ENCODE data around the gene GTF2I.
"Not testable (repeated sequence)": the region's sequence is repeated elsewhere in the genome, so short reads cannot be mapped to it uniquely, and the experiment has no call there.

DNA sequence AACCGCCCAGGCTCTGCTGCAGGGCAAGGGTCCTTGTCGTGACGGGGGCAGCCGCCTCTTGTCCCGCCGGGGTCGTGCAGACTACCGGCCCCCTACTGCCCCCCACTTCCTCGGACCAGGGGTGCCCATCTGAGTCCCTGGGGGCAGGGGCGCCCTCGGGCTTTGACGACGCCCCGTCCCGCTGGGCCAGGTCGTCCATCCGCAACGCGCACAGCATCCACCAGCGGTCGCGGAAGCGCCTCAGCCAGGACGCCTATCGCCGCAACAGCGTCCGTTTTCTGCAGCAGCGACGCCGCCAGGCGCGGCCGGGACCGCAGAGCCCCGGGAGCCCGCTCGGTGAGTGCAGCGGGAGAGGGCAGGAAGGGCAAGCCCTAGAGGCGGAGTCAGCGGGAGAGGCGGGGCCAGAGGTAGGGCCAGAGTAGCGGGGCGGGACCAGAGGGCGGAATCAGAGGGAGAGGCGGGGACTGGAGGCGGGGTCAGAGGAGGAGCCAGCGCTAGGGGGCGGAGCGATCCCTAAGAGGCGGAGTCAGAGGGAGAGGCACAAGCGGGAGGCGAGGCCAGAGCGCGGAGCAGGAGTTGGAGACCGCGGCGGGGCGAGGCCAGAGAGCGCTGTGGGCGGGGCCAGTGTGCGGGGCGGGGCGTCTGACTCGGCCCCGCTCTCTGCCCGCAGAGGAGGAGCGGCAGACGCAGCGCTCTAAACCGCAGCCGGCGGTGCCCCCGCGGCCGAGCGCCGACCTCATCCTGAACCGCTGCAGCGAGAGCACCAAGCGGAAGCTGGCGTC, 131.0 kb downstream of the GTF2I start:
- not testable (repeated sequence) for TF ChIP-seq POLR2A, EP300 (IDR thresholded peaks at IDR 0.05)
- TF ChIP-seq, protein P1, sequence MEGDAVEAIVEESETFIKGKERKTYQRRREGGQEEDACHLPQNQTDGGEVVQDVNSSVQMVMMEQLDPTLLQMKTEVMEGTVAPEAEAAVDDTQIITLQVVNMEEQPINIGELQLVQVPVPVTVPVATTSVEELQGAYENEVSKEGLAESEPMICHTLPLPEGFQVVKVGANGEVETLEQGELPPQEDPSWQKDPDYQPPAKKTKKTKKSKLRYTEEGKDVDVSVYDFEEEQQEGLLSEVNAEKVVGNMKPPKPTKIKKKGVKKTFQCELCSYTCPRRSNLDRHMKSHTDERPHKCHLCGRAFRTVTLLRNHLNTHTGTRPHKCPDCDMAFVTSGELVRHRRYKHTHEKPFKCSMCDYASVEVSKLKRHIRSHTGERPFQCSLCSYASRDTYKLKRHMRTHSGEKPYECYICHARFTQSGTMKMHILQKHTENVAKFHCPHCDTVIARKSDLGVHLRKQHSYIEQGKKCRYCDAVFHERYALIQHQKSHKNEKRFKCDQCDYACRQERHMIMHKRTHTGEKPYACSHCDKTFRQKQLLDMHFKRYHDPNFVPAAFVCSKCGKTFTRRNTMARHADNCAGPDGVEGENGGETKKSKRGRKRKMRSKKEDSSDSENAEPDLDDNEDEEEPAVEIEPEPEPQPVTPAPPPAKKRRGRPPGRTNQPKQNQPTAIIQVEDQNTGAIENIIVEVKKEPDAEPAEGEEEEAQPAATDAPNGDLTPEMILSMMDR (IDR thresholded peaks at IDR 0.05), result not testable (repeated sequence)
